Measurements from ENCODE around the gene AGPAT4. TPM values are rescaled to one million over a fixed set of nuclear protein-coding genes. Genes with fewer than 3 reads are reported as not detected.
"Not testable (repeated sequence)": the region's sequence is repeated elsewhere in the genome, so short reads cannot be mapped to it uniquely, and the experiment has no call there.

Gene AGPAT4
- total RNA-seq, 4 donors from 2014 or later, result 7.2 to 20.2 (median 12.5) TPM

DNA sequence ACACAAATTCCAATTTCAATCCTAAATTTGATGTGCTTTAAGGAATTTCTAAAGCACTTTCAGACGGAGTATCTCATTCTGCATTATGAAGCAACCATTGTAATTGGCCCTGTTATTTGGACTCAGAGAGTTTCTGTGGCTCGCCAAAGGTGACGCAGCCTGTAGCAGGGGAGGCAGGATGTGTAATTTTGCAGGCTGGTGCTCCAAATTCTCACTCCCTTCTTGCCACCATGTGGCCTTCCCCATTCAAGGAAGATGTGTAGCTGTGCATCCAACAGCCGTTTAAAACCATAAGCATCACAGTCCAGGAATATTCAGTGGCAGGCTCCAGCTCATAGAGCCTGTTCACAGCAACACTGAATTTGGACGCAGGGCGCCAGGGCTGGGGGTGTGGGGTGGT is 45.8 kb downstream of the AGPAT4 start:
- no peak for ATAC-seq (ENCODE audit: low FRiP score)
- TF ChIP-seq, protein P1, sequence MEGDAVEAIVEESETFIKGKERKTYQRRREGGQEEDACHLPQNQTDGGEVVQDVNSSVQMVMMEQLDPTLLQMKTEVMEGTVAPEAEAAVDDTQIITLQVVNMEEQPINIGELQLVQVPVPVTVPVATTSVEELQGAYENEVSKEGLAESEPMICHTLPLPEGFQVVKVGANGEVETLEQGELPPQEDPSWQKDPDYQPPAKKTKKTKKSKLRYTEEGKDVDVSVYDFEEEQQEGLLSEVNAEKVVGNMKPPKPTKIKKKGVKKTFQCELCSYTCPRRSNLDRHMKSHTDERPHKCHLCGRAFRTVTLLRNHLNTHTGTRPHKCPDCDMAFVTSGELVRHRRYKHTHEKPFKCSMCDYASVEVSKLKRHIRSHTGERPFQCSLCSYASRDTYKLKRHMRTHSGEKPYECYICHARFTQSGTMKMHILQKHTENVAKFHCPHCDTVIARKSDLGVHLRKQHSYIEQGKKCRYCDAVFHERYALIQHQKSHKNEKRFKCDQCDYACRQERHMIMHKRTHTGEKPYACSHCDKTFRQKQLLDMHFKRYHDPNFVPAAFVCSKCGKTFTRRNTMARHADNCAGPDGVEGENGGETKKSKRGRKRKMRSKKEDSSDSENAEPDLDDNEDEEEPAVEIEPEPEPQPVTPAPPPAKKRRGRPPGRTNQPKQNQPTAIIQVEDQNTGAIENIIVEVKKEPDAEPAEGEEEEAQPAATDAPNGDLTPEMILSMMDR (IDR thresholded peaks at IDR 0.05), result no peak
- DNase-seq (ENCODE audit: low spot score), result no peak

DNA sequence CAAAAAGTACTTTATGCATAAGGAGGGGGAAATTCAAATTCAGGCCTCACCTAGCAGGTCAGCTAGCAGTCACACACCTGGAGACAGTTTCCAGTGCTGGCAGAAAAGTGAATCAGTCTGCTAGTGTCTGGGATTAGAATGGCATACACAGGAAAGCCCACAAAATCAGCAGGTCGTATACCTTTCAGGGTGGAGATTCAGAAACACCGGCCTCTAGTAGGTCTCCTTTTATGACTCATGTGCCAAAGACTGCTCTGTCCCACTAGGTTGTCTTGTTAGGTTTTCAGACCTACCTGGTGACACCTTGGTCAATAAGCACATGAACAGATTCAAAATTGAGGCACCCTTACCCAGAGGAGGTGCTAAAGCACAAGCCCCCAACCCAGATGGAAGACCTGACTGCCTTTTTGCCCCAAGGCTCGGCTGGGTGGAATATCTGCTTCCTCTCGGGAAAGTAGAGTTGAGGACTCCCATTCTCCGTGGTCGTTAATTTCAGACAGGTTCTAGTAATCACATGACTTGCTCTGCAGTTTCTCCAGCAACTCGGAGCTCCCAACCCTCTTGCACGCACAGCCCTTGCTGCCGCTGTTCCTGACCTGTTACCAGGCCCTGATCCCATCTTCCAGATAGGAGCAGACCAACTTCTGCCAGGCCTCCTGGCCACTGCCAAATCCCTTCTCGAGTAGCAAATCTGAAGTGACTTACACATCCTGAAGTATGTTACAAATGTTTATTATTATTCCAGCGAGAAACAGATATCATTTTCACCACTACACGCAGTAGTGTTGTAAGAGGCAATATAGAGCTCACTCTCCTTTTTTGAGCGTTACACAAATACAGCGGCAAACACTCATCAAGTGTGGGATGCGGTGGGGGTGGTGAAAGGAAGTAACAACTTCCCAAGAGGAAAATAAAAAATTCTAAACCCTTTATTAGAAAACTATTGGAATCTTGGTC is 46.6 kb downstream of the AGPAT4 start:
- TF ChIP-seq, protein P1 (IDR thresholded peaks at IDR 0.05), result no peak
- ATAC-seq (ENCODE audit: low FRiP score), result no peak

DNA sequence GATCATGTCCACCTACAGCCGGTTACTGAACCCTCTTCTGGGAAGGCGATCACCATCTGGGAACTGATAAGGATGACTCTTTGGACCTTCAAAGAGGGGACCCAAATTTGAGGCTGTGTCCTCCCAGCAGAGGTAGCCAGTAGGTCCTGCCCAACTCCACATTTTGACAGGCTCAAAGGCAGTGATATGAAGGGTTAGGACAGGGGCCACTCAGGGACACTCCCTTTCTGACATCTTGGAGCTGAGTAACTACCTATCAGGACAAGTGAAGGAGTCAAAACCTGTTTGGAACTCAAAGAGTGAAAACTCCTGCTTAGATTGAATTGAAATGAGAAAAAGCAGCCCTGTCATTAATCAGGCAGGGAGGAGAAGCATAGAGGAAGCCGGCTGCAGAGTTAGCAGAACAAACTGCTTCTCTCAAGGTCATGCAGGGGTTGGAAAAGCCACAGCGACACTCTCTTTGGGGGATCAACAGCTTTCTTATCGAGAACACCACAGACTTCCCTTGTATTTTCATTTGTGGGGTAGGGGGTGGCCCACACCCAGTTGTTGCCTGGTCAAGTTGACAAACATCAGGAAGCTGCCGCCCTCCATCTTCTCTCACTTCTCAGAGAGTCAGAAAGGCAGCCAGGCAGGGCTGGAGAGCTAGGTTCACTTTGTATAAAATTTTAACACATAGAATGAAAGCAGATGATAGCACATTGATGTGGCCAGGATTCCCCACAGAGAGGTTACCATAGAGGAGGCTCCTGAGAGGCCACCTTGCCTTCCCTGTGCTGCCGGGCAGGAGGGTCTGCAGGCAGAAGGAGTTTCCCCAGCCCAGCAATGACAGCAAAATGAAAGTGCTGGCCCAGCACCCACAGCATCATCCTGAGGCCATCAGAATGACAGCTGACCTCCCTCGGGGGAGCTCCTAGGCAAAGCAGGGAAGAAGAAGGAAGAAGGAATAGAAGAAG is 47.6 kb downstream of the AGPAT4 start:
- ATAC-seq (ENCODE audit: low FRiP score) (no peak), DNase-seq (ENCODE audit: low spot score) (no peak)
- TF ChIP-seq, protein P1 (IDR thresholded peaks at IDR 0.05), result no peak

More for the DNA sequence above, 46.6 kb downstream of the AGPAT4 start:
- DNase-seq (ENCODE audit: low spot score), result no peak

DNA sequence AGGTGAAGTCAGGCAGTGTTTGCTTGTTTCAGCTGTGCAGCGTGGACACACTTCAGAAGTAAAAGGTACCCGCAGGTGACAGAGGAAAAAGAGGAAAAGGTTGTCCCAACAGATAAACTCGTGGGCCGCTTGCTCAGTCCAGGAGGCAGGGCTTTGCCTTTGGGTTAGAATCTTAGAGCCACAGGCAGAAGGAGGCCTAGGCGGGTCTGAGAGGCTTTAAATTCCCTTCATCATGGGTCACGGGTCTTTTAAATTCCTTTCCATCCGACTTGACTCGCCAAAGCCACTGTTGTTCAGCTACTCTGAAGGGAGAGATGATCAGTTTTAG is 48.2 kb downstream of the AGPAT4 start:
- DNase-seq (ENCODE audit: low spot score) (no peak), ATAC-seq (ENCODE audit: low FRiP score) (no peak)
- TF ChIP-seq, protein P1 (IDR thresholded peaks at IDR 0.05), result no peak

DNA sequence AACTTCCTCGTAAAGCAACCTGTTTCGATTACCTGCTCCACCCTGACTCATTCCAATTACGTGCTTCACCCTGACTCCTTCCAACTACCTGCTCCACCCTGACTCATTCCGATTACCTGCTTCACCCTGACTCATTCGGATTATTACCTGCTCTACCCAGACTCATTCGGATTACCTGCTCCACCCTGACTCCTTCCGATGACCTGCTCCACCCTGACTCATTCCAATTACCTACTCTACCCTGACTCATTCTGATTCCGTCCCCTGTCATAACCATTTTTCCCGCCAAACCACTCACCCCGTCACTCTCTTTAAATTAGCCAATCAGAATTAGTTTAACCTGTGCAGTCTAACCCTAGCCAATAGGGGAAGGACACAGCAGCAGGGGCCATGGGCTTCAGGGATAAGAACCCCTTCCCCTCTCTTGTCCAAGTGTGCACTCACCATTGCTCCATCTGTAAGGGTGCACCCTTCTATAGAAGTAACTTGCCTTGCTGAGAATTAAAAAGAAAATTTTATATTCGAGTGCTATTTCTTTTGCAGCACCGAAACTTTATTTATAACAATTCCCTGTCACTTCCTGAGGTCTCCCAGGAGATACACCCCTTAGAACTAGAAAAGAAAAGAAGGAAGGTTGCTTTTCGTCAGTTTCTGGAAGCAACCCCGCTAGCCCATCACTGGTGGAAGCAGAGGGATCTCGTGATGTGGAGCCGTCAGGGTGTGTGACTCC is 48.7 kb downstream of the AGPAT4 start:
- ATAC-seq (ENCODE audit: low FRiP score), result not testable (repeated sequence)

DNA sequence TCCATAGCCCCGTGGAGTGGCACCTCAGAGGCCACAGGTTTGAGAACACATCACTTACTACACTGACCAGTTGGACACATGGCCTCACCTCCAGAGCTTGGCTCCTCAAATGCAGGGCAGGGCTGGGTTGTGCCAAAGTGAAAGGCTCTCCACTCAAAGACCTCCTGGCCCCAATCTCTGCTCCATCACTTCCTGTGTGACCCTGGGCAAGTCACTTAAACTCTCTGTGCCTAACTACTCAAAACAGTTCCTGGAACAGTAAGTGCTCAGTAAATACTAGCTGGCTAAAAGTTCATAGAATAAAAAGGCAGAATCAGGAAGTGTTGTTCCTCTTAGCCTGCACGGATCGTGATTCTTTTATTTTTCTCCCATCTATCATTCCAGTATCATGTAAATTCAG is 50.2 kb downstream of the AGPAT4 start:
- DNase-seq (ENCODE audit: low spot score) (no peak), ATAC-seq (ENCODE audit: low FRiP score) (no peak)
- TF ChIP-seq, protein P1 (IDR thresholded peaks at IDR 0.05), result no peak

More for the DNA sequence above, 48.7 kb downstream of the AGPAT4 start:
- not testable (repeated sequence) for DNase-seq (ENCODE audit: low spot score)
